ENCODE results near the gene PZP.
"Not testable (repeated sequence)": the region's sequence is repeated elsewhere in the genome, so short reads cannot be mapped to it uniquely, and the experiment has no call there.

- not testable (repeated sequence) for TF ChIP-seq CTCF (IDR thresholded peaks at IDR 0.05; ENCODE audit: low read depth, low read length); POLR2A (IDR thresholded peaks at IDR 0.05; ENCODE audit: extremely low read depth, insufficient read length)
Observed at GRCh38 chr12:9167345-9167744, 40.9 kb downstream of the PZP start.
